HuH-7 (cell line): ENCODE measurements around the gene ARMC7.
A peak's percentile ranks its signal among the peaks of the same experiment; 100 is the strongest.
"Not testable (repeated sequence)": the region's sequence is repeated elsewhere in the genome, so short reads cannot be mapped to it uniquely, and the experiment has no call there.

Experiments
- DNase-seq: peaks from one replicate; pipeline ENCODE4 v3.0.0; 2011; ENCODE audit warnings: low spot score

The ARMC7 gene

DNA sequence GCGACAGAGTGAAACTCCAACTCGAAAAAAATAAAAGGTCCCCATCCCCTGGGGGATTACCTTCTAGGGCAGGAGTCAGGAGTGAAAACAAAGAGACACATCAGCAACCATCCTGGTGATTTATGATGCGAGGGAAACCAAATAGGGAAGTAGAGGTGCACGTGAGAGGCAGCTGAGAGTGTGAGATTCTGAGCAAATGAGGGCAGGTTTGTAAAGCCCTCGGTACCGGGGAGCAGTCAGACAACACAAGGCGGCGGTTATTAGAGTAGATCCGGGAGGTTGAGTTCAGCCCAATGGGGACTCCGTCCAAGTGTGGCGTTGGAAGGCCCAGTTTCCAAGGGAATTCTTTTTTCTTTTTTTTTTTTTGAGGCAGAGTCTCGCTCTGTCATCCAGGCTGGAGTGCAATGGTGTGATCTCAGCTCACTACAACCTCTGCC, 7.4 kb upstream of the ARMC7 start:
- no peak for DNase-seq

DNA sequence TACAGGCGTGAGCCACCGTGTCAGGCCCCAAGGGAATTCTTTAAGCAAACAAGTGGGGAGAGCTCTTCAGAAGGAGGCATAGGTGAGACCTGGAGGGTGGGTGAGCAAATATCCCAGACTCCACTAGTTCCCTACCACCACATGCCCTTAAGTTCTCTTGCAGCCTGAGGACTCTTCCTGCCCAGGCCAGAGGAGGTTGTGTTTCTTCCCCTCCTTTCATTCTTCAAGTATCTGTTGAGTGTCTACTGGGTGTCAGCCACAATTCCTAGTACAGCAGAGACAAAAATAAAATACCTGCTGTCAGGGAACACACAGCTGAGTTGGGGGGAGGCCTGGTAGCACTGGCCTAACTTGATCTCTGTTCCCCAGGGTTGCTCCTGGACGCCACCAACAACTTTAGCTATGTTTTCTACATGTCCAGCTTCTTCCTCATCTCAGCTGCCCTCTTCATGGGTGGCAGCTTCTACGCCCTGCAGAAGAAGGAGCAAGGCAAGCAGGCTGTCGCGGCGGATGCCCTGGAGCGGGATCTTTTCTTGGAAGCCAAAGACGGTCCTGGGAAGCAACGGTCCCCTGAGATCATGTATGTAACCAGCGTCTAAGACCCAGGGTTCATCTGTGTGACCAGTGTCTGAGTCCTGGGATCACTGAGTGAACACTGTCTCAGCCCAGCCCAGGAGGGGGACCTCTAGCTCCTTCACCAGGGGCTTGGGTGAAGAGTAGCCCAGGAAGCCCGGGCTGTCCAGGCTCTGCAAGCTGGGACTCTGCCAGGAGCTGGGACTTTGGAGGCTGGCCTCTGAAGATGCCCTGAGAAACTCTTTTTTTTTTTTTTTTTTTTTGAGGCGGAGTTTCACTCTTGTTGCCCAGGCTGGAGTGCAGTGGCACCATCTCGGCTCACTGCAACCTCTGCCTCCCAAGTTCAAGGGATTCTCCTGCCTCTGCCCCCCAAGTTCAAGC, 5.9 kb upstream of the ARMC7 start:
- DNase-seq, result no peak

DNA sequence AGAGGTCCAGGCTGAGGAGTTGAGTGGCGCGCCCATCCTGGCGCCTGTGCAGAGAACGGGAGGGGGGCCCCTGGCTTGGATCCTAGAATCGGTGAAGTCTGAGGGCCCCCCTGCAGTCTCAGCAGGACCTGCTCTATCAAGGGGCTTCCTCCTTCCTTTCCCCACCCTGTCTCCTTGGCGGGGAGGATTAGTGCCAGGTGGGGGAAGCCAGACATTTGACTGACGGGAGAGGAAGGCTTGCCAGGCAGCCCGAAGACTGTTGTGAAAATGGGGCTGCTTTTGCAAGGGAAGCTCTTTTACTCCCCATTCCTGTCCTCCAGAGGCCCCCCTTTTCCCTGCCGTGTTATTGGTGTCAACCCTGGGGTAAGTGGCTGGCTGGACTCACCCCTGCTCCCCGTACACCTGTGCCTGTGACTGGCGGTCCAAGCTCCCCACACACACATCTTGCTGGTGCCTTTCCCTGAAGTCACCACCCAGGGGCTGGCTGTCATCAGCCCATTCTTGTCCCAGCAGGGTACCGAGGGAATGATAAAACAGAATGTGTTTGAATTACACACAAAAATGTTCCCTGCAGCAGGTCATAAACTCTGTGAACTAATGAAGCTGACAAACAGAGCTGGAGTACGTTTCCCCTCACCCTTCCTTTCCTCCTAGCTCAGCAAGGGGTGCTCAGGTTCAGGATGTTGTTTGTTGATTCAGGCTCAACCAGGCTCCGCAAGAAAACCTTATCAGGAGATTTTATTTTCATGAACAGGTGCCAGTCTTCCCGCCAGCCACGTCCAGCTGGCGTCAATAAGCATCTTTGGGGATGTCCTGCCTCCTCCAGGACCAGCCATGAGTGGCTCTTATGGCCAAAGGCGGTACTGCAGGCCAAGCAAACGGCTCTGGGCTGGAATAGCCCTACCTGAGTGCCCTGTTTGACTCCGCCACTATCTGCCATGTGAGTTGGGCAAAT, 4.4 kb upstream of the ARMC7 start:
- peak; percentile 85 for DNase-seq

DNA sequence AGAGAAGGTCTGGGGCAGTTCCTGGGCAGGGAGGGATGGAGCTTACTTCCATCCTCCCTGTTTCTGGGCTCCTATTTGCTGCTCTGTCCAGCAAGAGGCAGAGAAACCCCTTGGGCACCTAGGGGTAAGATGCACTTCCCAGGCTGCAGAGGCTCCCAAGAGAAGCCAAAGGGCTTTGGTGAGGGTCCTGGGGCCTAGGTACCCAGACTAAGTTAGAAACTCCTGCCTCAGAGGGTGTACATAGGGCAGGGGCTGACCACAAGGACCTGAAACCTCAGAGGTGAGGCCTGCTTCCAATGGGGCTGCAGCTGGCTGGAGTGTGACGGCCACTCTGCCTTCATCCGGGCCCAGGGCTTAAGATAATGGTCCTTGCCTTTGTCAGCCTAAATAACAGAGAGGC, 1.6 kb upstream of the ARMC7 start:
- no peak for DNase-seq

DNA sequence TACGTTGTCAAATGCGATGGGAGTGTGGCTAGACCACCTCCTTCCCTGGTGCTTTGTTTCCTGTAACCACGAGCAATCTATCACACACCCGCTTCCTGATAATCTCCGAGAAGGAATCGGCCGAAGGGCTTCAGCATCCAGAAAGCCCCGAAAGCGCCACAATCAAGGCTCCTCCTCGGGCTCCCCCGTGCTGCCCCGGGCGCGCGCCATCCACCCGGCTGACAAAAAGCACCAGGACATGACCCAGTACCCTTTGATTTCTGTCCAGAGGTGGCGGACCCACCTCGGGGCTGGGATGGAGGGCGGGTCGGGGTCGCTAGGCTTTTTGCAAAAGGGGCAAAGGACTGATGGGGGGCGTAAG, 743 bp upstream of the ARMC7 start:
- DNase-seq, result no peak

DNA sequence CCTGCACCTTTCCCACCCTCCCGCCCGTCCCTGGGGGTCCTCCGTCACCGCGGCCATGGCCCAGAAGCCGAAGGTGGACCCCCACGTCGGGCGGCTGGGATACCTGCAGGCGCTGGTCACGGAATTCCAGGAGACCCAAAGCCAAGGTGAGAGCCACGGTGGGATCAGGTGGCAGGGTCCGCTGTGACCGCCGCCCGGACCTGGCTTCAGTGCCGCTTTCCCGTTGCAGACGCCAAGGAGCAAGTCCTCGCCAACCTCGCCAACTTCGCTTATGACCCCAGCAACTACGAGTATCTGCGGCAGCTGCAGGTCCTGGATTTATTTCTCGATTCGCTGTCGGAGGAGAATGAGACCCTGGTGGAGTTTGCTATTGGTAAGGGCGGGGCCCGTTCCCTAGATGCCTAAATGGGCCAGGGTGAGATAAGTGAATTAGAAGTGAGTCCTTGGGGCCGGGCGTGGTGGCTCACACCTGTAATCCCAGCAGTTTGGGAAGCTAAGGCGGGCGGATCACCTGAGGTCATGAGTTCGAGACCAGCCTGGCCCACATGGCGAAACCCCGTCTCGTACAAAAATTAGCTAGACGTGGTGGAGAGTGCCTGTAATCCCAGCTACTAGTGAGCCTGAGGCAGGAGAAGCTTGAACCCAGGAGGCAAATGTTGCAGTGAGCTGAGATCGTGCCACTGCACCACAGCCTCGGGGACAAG, 617 bp downstream of the ARMC7 start:
- DNase-seq, result no peak

DNA sequence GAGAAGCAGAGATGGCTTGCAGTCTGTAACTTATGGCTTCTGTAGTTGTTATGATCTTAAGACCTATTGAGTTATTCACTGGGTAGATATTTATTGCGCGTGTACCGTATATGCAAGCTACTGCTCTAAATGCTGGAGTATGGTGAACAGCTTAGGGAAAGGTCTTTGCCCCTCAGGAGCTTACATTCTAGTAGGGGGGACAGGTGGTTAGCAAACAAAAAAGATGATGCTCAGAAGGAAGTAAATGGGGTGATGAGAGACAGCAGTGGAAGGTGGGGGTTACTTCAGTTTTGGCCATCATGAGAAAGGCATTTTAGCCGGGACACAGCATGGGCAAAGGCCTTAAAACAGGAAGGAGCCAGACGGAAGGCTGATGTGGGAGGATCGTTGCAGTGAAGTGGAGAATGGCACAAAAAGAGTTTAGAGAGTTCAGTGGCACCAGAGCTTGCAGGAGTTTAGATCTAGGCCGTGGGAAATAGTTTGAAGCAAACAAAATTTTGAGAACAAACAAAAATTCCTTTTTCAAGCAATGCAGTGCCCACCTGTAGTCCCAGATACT, 2.1 kb downstream of the ARMC7 start:
- DNase-seq, result no peak

DNA sequence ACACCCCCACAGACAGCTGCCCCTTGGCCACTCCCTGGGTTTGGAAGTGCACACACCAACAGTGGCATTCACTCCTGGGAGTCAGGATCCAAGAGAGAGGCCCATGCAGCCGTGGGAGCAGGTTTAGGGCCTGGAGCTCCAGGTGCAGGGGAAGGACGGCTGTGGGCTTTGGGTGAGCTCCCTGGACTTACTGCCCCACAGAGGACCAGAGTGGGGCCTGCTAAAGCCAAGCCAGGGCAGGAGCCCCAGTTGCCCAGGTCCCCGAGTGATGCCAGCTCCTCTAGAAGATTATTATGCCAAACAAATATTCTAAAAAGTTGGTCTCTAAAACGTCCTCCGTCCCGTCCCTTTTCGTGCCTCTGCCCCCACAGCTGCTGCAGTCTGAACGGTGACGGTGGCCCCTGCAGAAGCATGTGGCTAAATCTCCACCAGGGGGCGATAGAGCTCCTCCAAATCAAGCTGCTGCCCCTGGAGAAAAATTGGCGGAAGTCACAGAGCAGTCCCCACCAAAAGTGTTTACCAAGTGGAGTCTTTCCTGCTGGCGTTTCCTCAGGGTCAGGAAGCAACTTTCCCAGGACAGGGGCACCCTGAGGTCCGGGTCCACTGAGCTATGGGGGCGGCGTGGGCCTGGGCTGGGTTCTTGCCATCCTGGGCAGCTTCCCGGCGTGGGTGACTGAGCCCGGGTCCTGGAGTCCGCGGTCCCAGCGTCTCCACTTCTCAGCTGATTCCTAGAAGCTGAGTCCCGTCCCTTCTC, 4.2 kb downstream of the ARMC7 start:
- peak; percentile 93 for DNase-seq

DNA sequence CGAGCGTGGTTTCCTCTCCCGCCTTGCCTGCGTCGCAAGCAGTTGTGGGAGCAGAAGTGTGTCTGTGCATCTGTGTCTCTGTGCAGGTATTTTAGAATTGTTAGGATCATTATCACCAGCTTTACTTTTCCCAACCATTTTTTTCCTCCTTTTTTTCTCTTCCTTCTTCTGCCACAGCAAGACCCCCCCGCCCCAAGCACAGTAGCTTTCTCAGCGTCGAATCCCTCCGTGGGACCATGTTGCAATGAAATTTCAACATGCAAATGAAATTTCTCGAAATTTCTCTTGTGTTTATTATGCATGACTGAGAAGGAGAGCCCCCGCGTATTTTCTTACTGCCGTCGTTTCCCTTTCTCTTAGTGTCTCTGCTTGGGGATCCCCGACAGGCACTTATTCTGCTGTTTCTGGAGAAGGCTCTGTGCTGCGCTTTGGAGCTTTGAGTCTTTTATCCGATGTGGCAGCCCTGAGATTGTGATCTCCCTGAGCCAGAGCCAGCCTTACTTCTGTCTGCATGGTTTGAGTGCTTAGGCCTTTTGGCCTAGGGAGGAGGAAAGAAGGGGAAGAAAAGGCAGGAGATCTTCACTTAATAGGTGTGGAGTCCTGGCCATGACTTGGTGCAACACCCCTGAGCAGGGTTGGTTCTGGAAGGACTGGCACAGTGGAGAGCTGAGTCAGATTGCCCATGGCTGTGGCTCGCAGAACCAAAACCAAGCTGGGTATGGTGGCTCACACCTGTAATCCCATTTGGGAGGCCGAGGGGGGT, 5.0 kb downstream of the ARMC7 start:
- no peak for DNase-seq

DNA sequence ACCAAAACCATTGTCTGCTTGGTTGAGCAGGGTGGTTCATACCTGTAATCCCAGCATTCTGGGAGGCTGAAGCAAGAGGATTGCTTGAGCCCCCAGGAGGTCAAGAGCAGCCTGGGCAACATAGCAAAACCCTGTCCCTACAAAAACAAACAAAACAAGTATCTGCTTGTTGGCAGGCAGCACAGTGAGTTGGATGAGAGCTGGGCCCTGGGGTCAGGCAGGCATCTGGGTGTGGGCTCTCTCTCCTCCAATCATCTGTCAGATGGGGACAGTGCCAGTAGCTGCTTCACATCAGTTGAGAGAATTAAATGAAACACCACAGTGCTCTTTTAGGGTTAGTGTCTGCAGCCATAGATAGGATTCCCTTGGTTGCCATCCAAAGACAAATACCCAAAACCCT, 5.8 kb downstream of the ARMC7 start:
- DNase-seq, result no peak

DNA sequence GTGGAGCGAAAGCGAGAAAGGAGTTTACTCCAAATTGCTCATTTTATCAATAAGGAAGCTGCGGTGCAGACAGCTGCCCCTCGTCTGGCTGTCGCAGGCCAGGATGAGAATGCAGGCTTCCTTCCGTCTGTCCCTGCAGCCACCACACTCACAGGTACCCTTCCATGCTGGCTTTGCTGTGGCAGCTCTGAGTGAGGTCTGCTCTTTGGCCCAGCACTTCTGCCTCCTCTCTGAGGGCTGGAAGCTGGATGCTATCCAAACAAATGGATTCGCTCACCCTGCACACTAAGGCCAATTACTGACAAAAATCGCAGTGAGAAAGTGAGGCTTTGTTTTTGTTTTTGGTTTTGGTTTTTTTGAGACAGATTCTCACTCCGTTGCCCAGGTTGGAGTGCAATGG, 7.0 kb downstream of the ARMC7 start:
- no peak for DNase-seq

DNA sequence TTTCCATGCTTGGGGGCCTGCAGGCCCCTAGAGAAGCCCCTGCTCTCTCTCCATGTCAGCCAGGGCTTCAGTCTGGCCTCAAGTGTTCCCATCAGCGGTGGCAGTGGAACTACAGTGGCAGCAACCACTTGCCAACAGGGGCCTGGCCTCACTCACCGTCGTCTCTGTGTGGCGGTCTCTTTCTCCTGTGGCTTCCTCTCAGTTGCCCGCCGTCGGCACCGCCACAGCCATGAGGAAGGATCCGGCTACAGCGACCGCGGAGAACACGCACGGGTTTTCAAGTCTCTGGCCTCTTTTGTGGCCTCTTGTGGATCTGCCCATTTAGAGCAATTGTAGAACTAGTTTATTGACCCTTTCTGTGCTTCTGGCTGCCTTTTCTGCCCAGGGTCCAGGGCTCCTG, 8.5 kb downstream of the ARMC7 start:
- DNase-seq, result no peak

DNA sequence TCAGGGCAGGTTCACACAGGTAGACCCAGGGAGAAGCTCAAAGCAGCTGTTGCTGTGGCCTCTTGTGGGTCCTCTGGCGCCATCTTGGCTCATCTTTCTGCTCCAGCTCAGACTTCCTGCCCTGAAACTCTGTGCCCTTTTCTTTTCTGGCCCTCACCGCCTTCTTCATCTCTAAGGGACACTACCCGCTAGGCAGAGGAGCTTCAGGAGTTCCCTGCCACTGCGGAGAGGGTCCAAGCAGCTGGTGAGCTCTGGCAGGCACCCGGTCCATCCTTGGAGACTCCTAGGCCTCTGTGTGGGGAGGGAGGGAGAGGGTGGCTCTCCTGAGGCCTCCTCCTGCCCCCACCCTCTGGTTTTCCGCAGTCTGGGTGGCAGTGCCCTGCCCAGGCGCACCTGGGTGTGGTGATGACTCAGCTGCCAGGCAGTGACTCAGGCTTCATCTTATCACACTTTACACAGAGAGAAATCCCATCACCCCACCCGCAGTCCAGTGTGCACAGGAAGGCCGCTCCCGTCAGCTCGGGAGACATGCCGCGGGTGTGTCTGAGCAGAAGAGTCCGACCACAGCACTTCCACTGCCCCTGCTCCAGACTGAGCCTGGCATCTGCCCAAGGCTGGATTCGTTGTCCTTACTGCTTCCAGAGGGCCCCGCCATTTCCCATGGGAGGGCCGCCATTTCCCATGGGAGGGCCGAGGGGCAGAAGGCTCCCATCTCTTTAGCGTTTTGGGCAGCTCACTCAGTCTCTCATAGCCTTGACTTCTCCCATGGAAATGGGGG, 14.5 kb downstream of the ARMC7 start:
- peak; percentile 54 for DNase-seq

DNA sequence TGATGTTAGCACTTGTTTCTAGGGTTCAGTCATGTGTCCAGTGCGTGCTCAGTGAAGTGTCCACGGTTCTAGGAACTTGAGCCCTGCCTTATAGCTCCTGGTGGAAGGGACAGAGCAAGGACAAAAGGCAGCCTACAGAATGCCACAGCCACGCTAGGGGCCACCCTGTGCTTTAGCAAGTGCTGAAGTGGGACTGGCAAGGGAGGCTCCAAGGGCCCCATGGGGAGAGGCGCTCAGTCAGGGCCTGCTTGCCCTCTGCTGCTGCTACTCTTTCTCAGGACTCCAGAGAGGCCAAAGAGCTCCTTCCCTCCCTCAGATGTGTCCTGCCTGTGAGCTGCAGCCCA, 15.0 kb downstream of the ARMC7 start:
- no peak for DNase-seq

DNA sequence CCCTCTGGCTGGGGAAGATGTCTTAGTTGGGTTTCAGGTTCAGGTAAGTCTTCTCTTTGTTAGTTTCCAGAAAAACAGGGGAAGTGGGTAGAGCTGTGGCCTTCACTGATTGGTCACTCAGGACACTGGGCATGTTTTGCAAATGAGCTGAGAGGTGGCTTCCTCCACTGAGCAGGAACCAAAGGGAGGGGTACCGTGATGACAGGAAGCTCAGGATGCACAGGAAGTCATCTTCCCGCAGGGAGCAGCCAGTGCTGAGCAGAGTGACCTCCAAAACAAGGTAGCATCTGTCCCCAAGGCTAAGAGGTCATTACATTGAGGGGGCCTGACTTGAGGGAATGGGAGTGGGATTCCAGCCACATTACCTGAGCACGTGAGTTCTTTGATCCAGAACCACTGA, 16.2 kb downstream of the ARMC7 start:
- DNase-seq, result no peak

DNA sequence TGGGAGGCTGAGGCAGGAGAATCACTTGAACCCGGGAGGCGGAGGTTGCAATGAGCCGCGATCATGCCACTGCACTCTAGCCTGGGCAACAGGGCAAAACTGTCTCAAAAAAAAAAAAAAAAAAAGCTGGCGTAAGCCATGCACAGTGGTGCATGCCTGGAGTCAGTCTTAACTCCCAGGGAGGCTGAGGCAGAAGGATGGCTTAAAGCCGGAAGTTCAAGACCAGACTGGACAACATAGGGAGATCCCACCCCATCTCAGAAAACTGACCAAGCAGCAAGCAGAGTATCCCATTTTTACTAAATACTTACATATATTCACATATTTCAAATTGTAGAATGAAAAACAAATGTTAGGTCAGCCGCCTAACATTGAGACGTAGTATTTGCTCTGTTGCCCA, 17.2 kb downstream of the ARMC7 start:
- DNase-seq, result no peak

DNA sequence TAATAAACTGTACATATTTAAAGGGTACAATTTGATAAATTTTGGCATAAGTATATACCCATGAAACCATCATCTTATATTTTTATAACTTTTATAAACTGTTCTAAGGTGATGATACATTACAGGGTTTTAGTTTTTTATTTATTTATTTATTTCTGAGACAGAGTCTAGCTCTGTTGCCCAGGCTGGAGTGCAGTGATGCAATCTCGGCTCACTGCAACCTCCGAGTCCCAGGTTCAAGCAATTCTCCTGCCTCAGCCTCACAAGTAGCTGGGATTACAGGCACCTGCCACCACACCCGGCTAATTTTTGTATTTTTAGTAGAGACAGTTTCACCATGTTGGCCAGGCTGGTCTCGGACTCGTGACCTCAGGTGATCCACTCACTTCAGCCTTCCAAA, 18.2 kb downstream of the ARMC7 start:
- not testable (repeated sequence) for DNase-seq

DNA sequence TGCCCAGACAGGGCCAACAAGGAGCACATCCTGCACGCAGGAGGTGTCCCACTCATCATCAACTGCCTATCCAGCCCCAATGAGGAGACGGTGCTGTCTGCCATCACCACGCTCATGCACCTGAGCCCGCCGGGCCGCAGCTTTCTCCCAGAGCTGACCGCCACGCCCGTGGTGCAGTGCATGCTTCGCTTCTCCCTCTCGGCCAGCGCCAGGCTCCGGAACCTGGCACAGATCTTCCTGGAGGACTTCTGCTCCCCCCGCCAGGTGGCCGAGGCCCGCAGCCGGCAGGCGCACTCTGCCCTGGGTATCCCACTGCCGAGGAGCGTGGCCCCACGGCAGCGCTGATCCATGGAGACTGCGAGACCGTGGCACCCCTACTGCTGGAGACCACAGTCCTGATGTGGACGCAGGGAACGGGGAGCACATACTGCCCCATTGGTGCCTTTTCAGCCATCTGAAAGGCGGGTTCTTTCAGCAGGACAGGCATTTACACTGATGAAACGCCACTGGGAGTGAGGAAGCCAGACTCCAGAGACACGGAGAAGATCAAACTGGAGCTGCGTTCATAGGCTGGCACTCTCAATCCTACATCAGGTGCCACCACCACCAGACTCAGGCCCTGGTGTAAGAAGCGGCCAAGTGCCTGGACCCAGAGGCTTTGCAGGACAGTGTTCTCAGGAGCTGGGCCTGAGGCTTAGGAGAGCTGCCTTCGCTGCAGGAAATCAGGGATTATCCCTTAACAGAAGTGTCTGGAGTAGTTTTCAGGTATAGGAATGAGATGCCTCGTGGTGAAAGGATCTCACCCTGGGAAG, 19.1 kb downstream of the ARMC7 start:
- DNase-seq, result no peak

DNA sequence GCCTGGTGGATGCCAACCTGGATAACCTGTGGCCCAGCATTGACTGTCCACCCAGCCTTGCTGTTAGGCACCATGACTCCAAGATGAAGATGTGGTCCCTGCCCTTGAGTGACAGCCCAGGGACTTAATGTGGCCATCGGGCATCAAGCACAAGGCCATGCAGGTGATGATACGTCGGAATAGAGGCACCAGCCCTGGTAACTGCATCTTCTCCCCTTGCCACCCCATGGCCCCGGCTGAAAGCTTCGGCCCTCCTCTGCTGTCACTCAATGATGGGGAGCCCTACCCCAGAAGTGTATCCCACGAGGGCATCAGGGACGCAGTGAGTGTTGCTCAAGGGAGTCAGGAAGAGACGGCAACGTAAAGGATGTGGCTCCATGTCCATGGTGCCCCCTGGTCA, 19.8 kb downstream of the ARMC7 start:
- no peak for DNase-seq
